ENCODE measurements around the gene MINAR1.

MINAR1 gene, protein sequence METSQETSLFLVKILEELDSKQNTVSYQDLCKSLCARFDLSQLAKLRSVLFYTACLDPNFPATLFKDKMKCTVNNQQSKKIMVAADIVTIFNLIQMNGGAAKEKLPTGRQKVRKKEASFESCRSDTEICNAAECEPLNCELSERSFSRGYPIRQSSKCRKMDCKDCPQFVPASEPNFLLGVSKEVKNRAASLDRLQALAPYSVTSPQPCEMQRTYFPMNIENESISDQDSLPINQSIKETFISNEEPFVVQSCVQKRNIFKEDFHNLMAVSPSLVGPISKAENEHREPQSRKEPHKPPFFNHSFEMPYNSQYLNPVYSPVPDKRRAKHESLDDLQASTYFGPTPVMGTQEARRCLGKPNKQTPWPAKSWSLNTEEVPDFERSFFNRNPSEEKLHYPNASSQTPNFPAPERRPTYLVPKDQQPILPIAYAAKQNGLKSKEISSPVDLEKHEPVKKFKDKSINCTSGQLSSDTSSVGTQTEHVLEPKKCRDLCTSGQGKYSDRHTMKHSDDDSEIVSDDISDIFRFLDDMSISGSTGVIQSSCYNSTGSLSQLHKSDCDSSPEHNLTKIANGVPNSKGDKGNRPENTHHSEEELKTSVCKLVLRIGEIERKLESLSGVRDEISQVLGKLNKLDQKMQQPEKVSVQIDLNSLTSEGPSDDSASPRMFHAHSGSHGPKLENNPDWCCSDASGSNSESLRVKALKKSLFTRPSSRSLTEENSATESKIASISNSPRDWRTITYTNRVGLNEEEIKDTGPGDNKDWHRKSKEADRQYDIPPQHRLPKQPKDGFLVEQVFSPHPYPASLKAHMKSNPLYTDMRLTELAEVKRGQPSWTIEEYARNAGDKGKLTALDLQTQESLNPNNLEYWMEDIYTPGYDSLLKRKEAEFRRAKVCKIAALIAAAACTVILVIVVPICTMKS

DNA sequence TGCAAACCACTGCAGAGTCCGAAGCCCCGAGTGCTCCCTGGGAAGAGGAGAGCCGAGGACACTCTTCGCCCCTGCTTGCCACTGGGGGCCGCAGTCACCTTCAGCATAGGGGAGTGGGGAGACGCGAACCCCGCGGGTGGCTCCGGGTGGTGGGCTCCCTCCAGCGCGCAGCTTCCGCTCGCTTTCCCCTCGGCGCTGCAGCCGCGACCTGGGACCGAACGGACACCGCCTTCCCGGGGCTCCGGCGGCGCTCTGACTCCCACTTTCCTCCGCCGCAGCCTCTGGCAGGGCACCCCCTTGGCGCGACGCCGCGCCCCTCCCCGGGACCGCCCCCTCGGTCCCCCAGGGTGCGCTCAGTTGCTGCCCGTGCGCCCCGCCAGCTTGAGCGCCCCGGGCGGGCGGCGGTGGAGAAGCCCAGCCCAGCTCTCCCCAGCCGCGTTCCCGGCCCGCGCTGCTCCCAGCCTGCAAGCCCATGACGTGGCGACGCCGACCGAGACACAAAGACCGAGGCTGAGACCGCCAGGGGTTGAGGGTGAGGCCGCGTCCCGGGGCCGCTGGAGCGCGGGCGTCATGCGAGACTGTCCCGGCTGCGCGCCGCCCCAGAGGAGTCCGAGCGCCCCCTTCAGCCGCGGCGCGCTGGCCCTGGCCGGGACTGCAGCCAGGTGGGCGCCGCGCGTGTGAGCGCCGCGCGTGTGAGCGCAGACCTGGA lies at the start of gene MINAR1:
TSS of gene MINAR1 (plus strand) at position 701 of the 709 bp plus-strand sequence. CDS start 23,812 bp downstream, outside the sequence.
- peak; percentile 62 for DNase-seq
- peaks cover 7% of the 10 kb centered on the region for H3K27me3 ChIP-seq (ENCODE audit: insufficient read depth, low read depth, severe bottlenecking)
- H3K4me3 ChIP-seq (ENCODE audit: low read depth, low read length): peak within 1 kb of the TSS; percentile 43

DNA sequence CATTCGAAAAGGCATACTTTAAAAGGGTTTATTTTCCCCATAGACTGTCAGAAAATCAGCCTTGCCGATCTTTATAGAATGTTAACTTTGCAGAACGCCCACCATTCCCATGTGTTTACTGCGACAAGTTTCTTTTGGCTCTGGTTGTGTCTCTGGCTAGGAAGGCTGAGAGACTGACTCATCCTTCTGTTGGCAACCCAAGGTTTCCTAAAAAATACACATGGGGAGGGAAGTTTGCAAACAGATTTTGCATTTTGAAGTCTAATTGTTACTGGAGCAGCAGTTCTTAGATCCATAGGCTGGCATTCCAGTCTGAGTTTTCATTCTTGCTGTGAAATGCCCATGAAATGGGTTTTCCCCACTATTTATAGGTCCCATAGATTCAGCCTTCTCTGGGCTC lies 37.9 kb upstream of the MINAR1 start:
- DNase-seq: no peak
- no peak overlapping the region for H3K4me3 ChIP-seq (ENCODE audit: low read depth, low read length)
- H3K36me3 ChIP-seq: no peaks in the 10 kb centered on the region
- H3K27ac ChIP-seq: no peak overlapping the region
- TF ChIP-seq, protein P1, sequence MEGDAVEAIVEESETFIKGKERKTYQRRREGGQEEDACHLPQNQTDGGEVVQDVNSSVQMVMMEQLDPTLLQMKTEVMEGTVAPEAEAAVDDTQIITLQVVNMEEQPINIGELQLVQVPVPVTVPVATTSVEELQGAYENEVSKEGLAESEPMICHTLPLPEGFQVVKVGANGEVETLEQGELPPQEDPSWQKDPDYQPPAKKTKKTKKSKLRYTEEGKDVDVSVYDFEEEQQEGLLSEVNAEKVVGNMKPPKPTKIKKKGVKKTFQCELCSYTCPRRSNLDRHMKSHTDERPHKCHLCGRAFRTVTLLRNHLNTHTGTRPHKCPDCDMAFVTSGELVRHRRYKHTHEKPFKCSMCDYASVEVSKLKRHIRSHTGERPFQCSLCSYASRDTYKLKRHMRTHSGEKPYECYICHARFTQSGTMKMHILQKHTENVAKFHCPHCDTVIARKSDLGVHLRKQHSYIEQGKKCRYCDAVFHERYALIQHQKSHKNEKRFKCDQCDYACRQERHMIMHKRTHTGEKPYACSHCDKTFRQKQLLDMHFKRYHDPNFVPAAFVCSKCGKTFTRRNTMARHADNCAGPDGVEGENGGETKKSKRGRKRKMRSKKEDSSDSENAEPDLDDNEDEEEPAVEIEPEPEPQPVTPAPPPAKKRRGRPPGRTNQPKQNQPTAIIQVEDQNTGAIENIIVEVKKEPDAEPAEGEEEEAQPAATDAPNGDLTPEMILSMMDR (IDR thresholded peaks at IDR 0.05; ENCODE audit: low read depth, low read length): no peak
- no peaks in the 10 kb centered on the region for H3K9me3 ChIP-seq (ENCODE audit: severe bottlenecking)
- H3K27me3 ChIP-seq (ENCODE audit: insufficient read depth, low read depth, severe bottlenecking): no peaks in the 10 kb centered on the region

More for the DNA sequence above, at the start of gene MINAR1:
- TF ChIP-seq, protein P1 (IDR thresholded peaks at IDR 0.05; ENCODE audit: low read depth, low read length): peak; percentile 63
- no peaks in the 10 kb centered on the region for H3K36me3 ChIP-seq
- no peak within 1 kb of the TSS for H3K27ac ChIP-seq
- H3K9me3 ChIP-seq (ENCODE audit: severe bottlenecking): no peaks in the 10 kb centered on the region

DNA sequence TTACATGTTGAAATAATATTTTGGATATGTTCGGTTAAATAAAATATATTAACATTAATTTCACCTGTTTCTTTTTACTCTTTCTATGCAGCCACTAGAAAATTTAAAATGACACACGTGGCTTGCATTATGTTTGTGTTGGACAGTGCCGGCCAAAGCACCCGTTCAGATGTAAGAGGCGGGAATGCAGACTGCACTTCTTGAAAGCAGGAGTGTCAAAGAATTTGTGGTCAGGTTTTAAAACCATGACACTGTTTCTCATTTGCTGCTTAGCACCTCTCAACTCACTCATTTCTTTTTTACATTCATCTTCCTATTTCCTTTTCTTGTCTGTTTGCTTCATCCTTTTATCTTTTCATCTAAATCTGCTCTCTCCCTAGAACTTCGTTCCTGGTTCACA lies 35.3 kb upstream of the MINAR1 start:
- Histone ChIP-seq H3K4me3 (ENCODE audit: low read depth, low read length) (no peak overlapping the region), H3K9me3 (ENCODE audit: severe bottlenecking) (no peaks in the 10 kb centered on the region), H3K36me3 (no peaks in the 10 kb centered on the region), H3K27me3 (ENCODE audit: insufficient read depth, low read depth, severe bottlenecking) (no peaks in the 10 kb centered on the region), H3K27ac (no peak overlapping the region)
- TF ChIP-seq, protein P1 (IDR thresholded peaks at IDR 0.05; ENCODE audit: low read depth, low read length): no peak
- DNase-seq: no peak

GRCh38 chr15:79397269-79397910 lies 34.7 kb upstream of the MINAR1 start:
- Histone ChIP-seq H3K27me3 (ENCODE audit: insufficient read depth, low read depth, severe bottlenecking) (no peaks in the 10 kb centered on the region), H3K4me3 (ENCODE audit: low read depth, low read length) (no peak overlapping the region), H3K27ac (no peak overlapping the region), H3K36me3 (no peaks in the 10 kb centered on the region), H3K9me3 (ENCODE audit: severe bottlenecking) (no peaks in the 10 kb centered on the region)
- DNase-seq: no peak
- TF ChIP-seq, protein P1 (IDR thresholded peaks at IDR 0.05; ENCODE audit: low read depth, low read length): no peak

DNA sequence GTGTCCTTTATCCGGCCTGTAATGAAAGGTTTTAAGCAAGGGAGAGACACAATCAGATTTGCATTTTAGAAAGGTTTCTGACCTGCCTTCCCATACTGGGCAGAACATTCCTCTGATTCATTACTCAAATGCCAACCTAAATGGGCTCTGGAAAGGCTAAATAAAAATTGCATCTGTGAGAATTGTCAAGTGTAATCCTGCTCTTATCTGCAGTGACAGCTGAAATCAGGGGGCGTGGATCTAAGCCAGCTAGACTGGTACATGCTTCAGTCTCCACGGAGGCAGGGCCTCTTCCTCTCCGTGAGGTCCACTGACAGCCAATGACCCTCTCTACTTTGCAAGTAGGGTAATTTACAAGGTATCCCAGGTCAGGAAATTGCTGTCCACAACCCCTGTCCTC lies 32.5 kb upstream of the MINAR1 start:
- TF ChIP-seq, protein P1 (IDR thresholded peaks at IDR 0.05; ENCODE audit: low read depth, low read length): no peak
- no peaks in the 10 kb centered on the region for H3K36me3 ChIP-seq
- no peak overlapping the region for H3K4me3 ChIP-seq (ENCODE audit: low read depth, low read length)
- no peak for DNase-seq
- H3K27ac ChIP-seq: no peak overlapping the region
- H3K9me3 ChIP-seq (ENCODE audit: severe bottlenecking): no peaks in the 10 kb centered on the region
- no peaks in the 10 kb centered on the region for H3K27me3 ChIP-seq (ENCODE audit: insufficient read depth, low read depth, severe bottlenecking)
